ENCODE measurements around the gene ITGA3. TPM values are rescaled to one million over a fixed set of nuclear protein-coding genes. Genes with fewer than 3 reads are reported as not detected.
A peak's percentile ranks its signal among the peaks of the same experiment; 100 is the strongest.

Gene ITGA3
- total RNA-seq, 4 donors from 2014 or later: 38.9 to 96.7 (median 58.6) TPM

DNA sequence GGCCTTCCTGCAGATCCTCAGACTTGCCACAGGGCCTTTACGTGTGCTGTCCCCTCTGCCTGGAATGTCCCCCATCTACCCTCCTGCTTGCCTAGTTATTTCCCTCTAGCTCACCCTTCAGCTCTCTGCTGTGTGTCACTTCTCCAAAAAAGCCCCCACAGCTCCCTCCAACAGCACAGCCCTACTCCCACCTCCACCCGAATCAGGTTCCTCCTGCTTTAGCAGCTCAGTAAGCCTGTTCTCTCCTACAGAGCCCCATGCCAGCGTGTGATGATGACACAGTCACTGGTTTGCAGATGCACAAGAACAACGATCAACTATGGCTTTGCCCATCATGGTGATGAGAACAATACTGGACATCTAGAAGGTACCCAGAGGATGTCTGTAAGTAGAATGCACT, 81.1 kb downstream of the ITGA3 start:
- Histone ChIP-seq H3K36me3 (peaks cover 58 to 82% (median 79%) of the 10 kb centered on the region in 4 donors), H3K4me1 (peaks cover 35 to 51% (median 48%) of the 10 kb centered on the region in 4 donors), H3K27ac (replicated peaks in 1 of 4) (no peak overlapping the region), H3K4me3 (no peak overlapping the region), H3K9me3 (no peaks in the 10 kb centered on the region), H3K27me3 (no peaks in the 10 kb centered on the region)
- whole genome bisulfite sequencing: 87% methylated on average over 4 of the region's 4 CpGs
- TF ChIP-seq EP300 (IDR thresholded peaks at IDR 0.05): no peak
- TF ChIP-seq POLR2AphosphoS5 (IDR thresholded peaks at IDR 0.05): no peak
- TF ChIP-seq, protein P1, sequence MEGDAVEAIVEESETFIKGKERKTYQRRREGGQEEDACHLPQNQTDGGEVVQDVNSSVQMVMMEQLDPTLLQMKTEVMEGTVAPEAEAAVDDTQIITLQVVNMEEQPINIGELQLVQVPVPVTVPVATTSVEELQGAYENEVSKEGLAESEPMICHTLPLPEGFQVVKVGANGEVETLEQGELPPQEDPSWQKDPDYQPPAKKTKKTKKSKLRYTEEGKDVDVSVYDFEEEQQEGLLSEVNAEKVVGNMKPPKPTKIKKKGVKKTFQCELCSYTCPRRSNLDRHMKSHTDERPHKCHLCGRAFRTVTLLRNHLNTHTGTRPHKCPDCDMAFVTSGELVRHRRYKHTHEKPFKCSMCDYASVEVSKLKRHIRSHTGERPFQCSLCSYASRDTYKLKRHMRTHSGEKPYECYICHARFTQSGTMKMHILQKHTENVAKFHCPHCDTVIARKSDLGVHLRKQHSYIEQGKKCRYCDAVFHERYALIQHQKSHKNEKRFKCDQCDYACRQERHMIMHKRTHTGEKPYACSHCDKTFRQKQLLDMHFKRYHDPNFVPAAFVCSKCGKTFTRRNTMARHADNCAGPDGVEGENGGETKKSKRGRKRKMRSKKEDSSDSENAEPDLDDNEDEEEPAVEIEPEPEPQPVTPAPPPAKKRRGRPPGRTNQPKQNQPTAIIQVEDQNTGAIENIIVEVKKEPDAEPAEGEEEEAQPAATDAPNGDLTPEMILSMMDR (IDR thresholded peaks at IDR 0.05): no peak
- no peak for TF ChIP-seq POLR2A (IDR thresholded peaks at IDR 0.05; ENCODE audit: low read depth)
- DNase-seq (ENCODE audit: extremely low spot score): no peak
- intact Hi-C loops (cut with DNase I): no loop called here

DNA sequence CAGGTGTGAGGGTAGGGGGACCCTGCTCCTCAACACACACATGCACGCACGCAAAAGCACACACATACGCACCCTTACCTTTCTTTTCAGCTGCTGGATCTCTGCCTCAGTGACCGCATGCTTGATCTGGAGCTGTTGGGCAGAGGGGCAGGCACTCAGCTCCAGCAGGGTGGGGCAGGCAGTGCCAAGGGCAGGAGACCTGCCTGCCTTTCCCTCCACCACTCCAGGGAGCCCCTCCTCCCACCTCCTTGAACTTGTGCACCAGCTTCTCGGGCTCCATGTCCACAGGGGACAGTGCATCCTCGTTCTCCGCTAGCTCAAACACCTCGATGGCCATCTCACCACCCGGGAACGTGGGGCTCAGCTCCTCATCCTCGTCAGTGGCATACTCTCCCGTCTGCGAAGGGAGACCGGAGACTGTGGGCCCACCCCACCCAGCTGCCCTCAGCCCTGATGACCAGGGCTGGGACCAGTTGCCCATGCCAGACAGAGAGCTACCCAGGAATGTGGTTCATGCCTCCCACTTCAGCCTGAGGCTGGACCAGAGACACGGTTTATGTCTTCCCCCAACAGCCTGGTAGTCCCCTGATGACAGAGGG, 83.4 kb downstream of the ITGA3 start:
- no peak for TF ChIP-seq POLR2A (IDR thresholded peaks at IDR 0.05; ENCODE audit: low read depth)
- TF ChIP-seq, protein P1 (IDR thresholded peaks at IDR 0.05): no peak
- TF ChIP-seq EP300 (IDR thresholded peaks at IDR 0.05): no peak
- no peak for TF ChIP-seq POLR2AphosphoS5 (IDR thresholded peaks at IDR 0.05)
- 76% methylated on average over 14 of the region's 15 CpGs for WGBS
- Histone ChIP-seq H3K4me3 (no peak overlapping the region), H3K4me1 (peaks cover 21 to 49% (median 45%) of the 10 kb centered on the region in 4 donors), H3K27me3 (no peaks in the 10 kb centered on the region), H3K27ac (replicated peaks in 1 of 4) (peak overlapping the region in 2 of 4 donors; percentile 44 to 59), H3K9me3 (no peaks in the 10 kb centered on the region), H3K36me3 (peaks cover 80 to 100% (median 99%) of the 10 kb centered on the region in 4 donors)
- intact Hi-C loops (cut with DNase I): no loop called here
- no peak for DNase-seq (ENCODE audit: extremely low spot score)

Other genes with a start within 250 kb of the ITGA3 start
- not detected for gene TAC4, start 208.0 kb upstream of the ITGA3 start, total RNA-seq
- gene DLX4, start 86.9 kb upstream of the ITGA3 start, total RNA-seq: not detected
- gene DLX3, start 60.9 kb upstream of the ITGA3 start, total RNA-seq: under 1 TPM in 1 of 4 donors, not detected in 3; 0.32 TPM
- 100 to 1,000 TPM in 1 of 4 donors, 10 to 100 TPM in 3; 31.6 to 118 (median 61.4) TPM for gene PDK2, start 39.2 kb downstream of the ITGA3 start, total RNA-seq
- gene SAMD14, start 74.0 kb downstream of the ITGA3 start, total RNA-seq: 1 to 10 TPM in 3 of 4 donors, under 1 TPM in 1; 0.98 to 1.8 (median 1.5) TPM
- gene PPP1R9B, start 94.6 kb downstream of the ITGA3 start, total RNA-seq: 10 to 100 TPM; 20.2 to 46.3 (median 37.5) TPM
- 100 to 1,000 TPM in 1 of 4 donors, 10 to 100 TPM in 3; 72.7 to 145 (median 82.8) TPM for gene SGCA, start 109.9 kb downstream of the ITGA3 start, total RNA-seq
- 100 to 1,000 TPM in 1 of 4 donors, 10 to 100 TPM in 3; 20.7 to 123 (median 41.5) TPM for gene COL1A1, start 145.5 kb downstream of the ITGA3 start, total RNA-seq
- gene TMEM92, start 218.4 kb downstream of the ITGA3 start, total RNA-seq: under 1 TPM in 1 of 4 donors, not detected in 3; 0.80 TPM

Measured in esophagus muscularis mucosa (tissue), 4 donors.